Natural killer cell (primary cell): ENCODE results near the gene GCSAM. TPM values are rescaled to one million over a fixed set of nuclear protein-coding genes. Genes with fewer than 3 reads are reported as not detected.

Experiments
- ATAC-seq, 3 donors: fragments of 150-1000 bp in 2 of 3; fragments of 200-7000 bp in 1 of 3; cut with Tn5 transposase; 1 replicate in 1 of 3; 2 replicates in 2 of 3; pipeline ENCODE4 v1.10.0; 2021; ENCODE audit warnings: mild to moderate bottlenecking in 2 of 3, moderate library complexity in 2 of 3
- DNase-seq, 2 donors: peaks; one replicate each; pipeline versions ENCODE4 v3.0.0 to v3.0.0-alpha.2; 2013 to 2021; ENCODE audit warnings: mixed read lengths in 1 of 2
- H3K27ac ChIP-seq: one replicate; pipeline ENCODE4 v1.5.1; 2013; ENCODE audit warnings: mild to moderate bottlenecking, low read length
- H3K27me3 ChIP-seq: one replicate; pipeline ENCODE4 v1.6.1; 2013; ENCODE audit warnings: low read length; ENCODE audit not compliant: control insufficient read depth, insufficient read depth
- H3K36me3 ChIP-seq: one replicate; pipeline ENCODE4 v1.6.1; 2013; ENCODE audit warnings: low read length; ENCODE audit not compliant: control insufficient read depth, insufficient read depth
- H3K4me1 ChIP-seq: one replicate; pipeline ENCODE4 v1.6.1; 2013; ENCODE audit warnings: low read length; ENCODE audit not compliant: control insufficient read depth, insufficient read depth
- H3K4me3 ChIP-seq: one replicate; pipeline ENCODE4 v1.5.1; 2013; ENCODE audit warnings: low read length
- H3K9me3 ChIP-seq: one replicate; pipeline ENCODE4 v1.6.1; 2013; ENCODE audit warnings: low read length; ENCODE audit not compliant: control insufficient read depth, insufficient read depth
- H3K27ac Mint-ChIP-seq, 2 donors: one replicate each; pipeline ENCODE4 v1.8.0; 2022; ENCODE audit warnings: mild to moderate bottlenecking in 2 of 2, mixed read lengths in 2 of 2, moderate library complexity in 1 of 2
- H3K27me3 Mint-ChIP-seq, 2 donors: one replicate each; pipeline ENCODE4 v1.8.0; 2022; ENCODE audit warnings: low read depth in 2 of 2, mixed read lengths in 2 of 2
- H3K36me3 Mint-ChIP-seq: one replicate; pipeline ENCODE4 v1.8.0; 2022; ENCODE audit warnings: mixed read lengths
- H3K4me1 Mint-ChIP-seq, 2 donors: one replicate each; pipeline ENCODE4 v1.8.0; 2022; ENCODE audit warnings: mixed read lengths in 2 of 2
- H3K4me3 Mint-ChIP-seq: one replicate; pipeline ENCODE4 v1.8.0; 2022; ENCODE audit warnings: mild to moderate bottlenecking, moderate library complexity, mixed read lengths
- H3K9me3 Mint-ChIP-seq, 2 donors: one replicate each; pipeline ENCODE4 v1.8.0; 2022; ENCODE audit warnings: mixed read lengths in 2 of 2
- WGBS: methylation state at CpG from one replicate; pipeline ENCODE4 v1.1.7; 2013; ENCODE audit warnings: missing lambda C conversion rate; ENCODE audit not compliant: insufficient coverage; 5-methylcytosine and 5-hydroxymethylcytosine counted together
- intact Hi-C: fragments of 100-400 bp; cut with micrococcal nuclease; formaldehyde crosslinking; loops from one replicate; pipeline ENCODE4 v1.14.2; 2022
- total RNA-seq, 4 donors: library from RNA; stranded (reverse); fragments of 120-200 nt in 1 of 4; gene quantifications; one replicate each; pipeline versions ENCODE4 v1.2.3 to v1.2.4, GENCODE V29; 2013 to 2022
- TF ChIP-seq, protein P1 (sequence below): fragments of 200-600 bp; IDR thresholded peaks from one replicate; pipeline ENCODE4 v1.8.0; 2022; ENCODE audit warnings: antibody characterized with exemption

GCSAM gene
- 1 to 10 TPM in 2 of 3 donors, under 1 TPM in 1; 0.59 to 3.0 (median 1.1) TPM for total RNA-seq
- total RNA-seq (2013): 8.2 TPM

- Histone ChIP-seq H3K4me3 (peak within 1 kb of the TSS; percentile 9), H3K27me3 (no peaks in the 10 kb centered on the region), H3K9me3 (no peaks in the 10 kb centered on the region), H3K4me1 (peaks cover 13% of the 10 kb centered on the region), H3K36me3 (no peaks in the 10 kb centered on the region), H3K27ac (peak within 1 kb of the TSS; percentile 67)
- peak; percentile 66 to 82 (median 72) for ATAC-seq
- DNase-seq: peak in 1 of 2 donors; percentile 92
- peak within 1 kb of the TSS; percentile 39 to 50 for H3K27ac Mint-ChIP-seq
- peak within 1 kb of the TSS; percentile 43 for H3K4me3 Mint-ChIP-seq
- H3K4me1 Mint-ChIP-seq: peaks cover 9 to 13% of the 10 kb centered on the region in 2 donors
- H3K9me3 Mint-ChIP-seq: no peaks in the 10 kb centered on the region
- no peaks in the 10 kb centered on the region for H3K27me3 Mint-ChIP-seq
- no peaks in the 10 kb centered on the region for H3K36me3 Mint-ChIP-seq
- TF ChIP-seq, protein P1, sequence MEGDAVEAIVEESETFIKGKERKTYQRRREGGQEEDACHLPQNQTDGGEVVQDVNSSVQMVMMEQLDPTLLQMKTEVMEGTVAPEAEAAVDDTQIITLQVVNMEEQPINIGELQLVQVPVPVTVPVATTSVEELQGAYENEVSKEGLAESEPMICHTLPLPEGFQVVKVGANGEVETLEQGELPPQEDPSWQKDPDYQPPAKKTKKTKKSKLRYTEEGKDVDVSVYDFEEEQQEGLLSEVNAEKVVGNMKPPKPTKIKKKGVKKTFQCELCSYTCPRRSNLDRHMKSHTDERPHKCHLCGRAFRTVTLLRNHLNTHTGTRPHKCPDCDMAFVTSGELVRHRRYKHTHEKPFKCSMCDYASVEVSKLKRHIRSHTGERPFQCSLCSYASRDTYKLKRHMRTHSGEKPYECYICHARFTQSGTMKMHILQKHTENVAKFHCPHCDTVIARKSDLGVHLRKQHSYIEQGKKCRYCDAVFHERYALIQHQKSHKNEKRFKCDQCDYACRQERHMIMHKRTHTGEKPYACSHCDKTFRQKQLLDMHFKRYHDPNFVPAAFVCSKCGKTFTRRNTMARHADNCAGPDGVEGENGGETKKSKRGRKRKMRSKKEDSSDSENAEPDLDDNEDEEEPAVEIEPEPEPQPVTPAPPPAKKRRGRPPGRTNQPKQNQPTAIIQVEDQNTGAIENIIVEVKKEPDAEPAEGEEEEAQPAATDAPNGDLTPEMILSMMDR: no peak
- intact Hi-C loops: no loop called here
- WGBS: 5% methylated on average over 5 of the region's 5 CpGs
Observed at GRCh38 chr3:112132975-112133448, at the start of gene GCSAM. Gene GCSAM, minus strand, starts transcription at chr3:112133248. Its CDS starts 128 bp downstream, at chr3:112133120.

- Mint-ChIP-seq H3K9me3 (no peaks in the 10 kb centered on the region), H3K4me3 (no peak overlapping the region), H3K36me3 (no peaks in the 10 kb centered on the region), H3K27me3 (peaks cover 0 to 5% of the 10 kb centered on the region in 2 donors), H3K4me1 (no peaks in the 10 kb centered on the region), H3K27ac (no peak overlapping the region)
- Histone ChIP-seq H3K27ac (no peak overlapping the region), H3K4me1 (no peaks in the 10 kb centered on the region), H3K9me3 (no peaks in the 10 kb centered on the region), H3K4me3 (no peak overlapping the region), H3K27me3 (no peaks in the 10 kb centered on the region), H3K36me3 (no peaks in the 10 kb centered on the region)
- DNase-seq: no peak
- no peak for ATAC-seq
- TF ChIP-seq, protein P1: no peak
- intact Hi-C loops: no loop called here
- WGBS: 85% methylated on average over 6 of the region's 6 CpGs
Observed at GRCh38 chr3:112175646-112176045, 42.6 kb upstream of the GCSAM start.

DNA sequence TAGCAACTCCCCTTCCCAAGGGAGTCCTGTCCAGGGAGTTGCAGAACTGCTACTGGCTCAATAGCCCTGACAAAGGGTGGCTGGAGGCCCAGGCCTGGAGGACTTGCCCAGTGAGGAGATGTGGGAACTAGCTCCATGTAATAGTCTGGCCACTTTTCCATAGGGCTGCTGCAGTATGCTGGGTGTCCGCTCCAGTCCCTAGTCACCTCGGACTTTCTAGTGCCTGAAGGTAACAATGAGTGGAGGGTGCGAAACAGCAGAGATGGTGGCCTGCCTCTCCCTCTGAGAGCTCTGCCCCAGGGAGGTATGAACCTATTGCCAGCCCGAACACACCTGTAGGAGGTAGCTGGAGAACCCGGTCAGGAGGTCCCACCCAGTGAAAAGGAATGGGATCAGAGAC lies 42.0 kb upstream of the GCSAM start:
- H3K4me3 ChIP-seq: no peak overlapping the region
- DNase-seq: no peak
- ATAC-seq: no peak
- H3K4me1 ChIP-seq: no peaks in the 10 kb centered on the region
- no peak overlapping the region for H3K4me3 Mint-ChIP-seq
- intact Hi-C loops: no loop called here
- no peaks in the 10 kb centered on the region for H3K4me1 Mint-ChIP-seq
- no peaks in the 10 kb centered on the region for H3K9me3 Mint-ChIP-seq
- H3K36me3 Mint-ChIP-seq: no peaks in the 10 kb centered on the region
- 93% methylated on average over 5 of the region's 5 CpGs for WGBS
- no peak overlapping the region for H3K27ac Mint-ChIP-seq
- TF ChIP-seq, protein P1: no peak
- no peaks in the 10 kb centered on the region for H3K36me3 ChIP-seq
- no peak overlapping the region for H3K27ac ChIP-seq
- H3K9me3 ChIP-seq: no peaks in the 10 kb centered on the region
- peaks cover 0 to 5% of the 10 kb centered on the region in 2 donors for H3K27me3 Mint-ChIP-seq
- no peaks in the 10 kb centered on the region for H3K27me3 ChIP-seq

DNA sequence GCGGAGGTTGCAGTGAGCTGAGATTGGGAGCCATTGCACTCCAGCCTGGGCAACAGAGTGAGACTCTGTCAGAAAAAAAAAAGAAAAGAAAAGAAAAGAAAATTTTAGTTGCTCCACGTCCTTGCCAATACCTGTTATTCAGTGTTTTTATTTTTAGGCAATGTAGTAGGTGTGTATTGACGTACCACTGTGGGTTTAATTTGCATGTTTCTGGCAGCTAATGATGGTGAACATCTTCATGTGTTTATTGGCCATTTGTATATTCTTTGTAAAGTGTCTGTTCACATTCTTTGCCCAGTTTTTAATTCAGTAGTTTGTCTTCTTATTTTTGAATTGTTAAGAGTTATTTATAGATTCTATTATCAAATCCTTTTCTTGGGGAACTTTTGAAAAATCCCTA lies 38.1 kb upstream of the GCSAM start:
- Histone ChIP-seq H3K4me3 (no peak overlapping the region), H3K36me3 (no peaks in the 10 kb centered on the region), H3K27me3 (no peaks in the 10 kb centered on the region), H3K4me1 (no peaks in the 10 kb centered on the region), H3K9me3 (no peaks in the 10 kb centered on the region), H3K27ac (no peak overlapping the region)
- ATAC-seq: no peak
- Mint-ChIP-seq H3K4me3 (no peak overlapping the region), H3K9me3 (no peaks in the 10 kb centered on the region), H3K27ac (no peak overlapping the region), H3K36me3 (no peaks in the 10 kb centered on the region), H3K27me3 (peaks cover 0 to 4% of the 10 kb centered on the region in 2 donors), H3K4me1 (no peaks in the 10 kb centered on the region)
- 90% methylated on average over 3 of the region's 3 CpGs for WGBS
- DNase-seq: no peak
- TF ChIP-seq, protein P1: no peak
- intact Hi-C loops: no loop called here
